RWPE1 (cell line): Measurements from ENCODE around the gene MAPK8.
"Not testable (repeated sequence)": the region's sequence is repeated elsewhere in the genome, so short reads cannot be mapped to it uniquely, and the experiment has no call there.

Source experiments
- CTCF ChIA-PET: fragments of 350-600 bp; sonication (Branson Sonifier 250); formaldehyde crosslinking; extraction: SDS; loops from one replicate; lab custom pipeline; 2021; lab: Yijun Ruan, JAX
- POLR2A ChIA-PET: fragments of 400-600 bp; formaldehyde crosslinking; extraction: SDS; loops from one replicate; lab custom pipeline; 2020; ENCODE audit warnings: antibody characterized with exemption; ENCODE audit not compliant: low non-redundant PET; lab: Yijun Ruan, JAX
- DNase-seq: peaks from one replicate; pipeline ENCODE4 v3.0.0; 2012; ENCODE audit warnings: low spot score
- H3K27ac ChIP-seq: fragments of 450-650 bp; 2 replicates; pipeline ENCODE4 v1.5.1; 2017
- TF ChIP-seq, protein P1 (sequence below): fragments of 450-650 bp; conservative IDR thresholded peaks from 2 replicates; pipeline ENCODE4 v1.5.1; 2017; ENCODE audit warnings: low read depth, mild to moderate bottlenecking

Gene MAPK8

DNA sequence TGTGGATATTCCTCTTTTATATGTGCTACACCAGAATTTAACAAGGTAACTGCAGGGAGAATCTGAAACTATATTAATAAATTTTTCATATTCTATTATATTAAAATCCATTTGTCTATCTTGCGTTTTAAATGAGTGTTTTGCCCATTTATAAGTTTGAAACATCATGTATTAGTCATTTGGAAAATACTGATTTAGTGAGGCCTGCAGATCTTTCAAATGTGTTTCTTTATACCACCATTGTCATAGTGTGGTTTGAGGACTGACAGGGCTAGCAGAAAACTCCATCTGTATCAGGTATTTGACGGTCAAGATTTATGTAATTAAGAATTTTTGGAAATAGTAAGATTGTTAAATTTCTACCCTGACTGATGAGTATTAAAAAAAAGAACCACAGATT lies 29.3 kb downstream of the MAPK8 start:
- CTCF ChIA-PET: no interaction called here
- no peak overlapping the region for H3K27ac ChIP-seq
- TF ChIP-seq, protein P1, sequence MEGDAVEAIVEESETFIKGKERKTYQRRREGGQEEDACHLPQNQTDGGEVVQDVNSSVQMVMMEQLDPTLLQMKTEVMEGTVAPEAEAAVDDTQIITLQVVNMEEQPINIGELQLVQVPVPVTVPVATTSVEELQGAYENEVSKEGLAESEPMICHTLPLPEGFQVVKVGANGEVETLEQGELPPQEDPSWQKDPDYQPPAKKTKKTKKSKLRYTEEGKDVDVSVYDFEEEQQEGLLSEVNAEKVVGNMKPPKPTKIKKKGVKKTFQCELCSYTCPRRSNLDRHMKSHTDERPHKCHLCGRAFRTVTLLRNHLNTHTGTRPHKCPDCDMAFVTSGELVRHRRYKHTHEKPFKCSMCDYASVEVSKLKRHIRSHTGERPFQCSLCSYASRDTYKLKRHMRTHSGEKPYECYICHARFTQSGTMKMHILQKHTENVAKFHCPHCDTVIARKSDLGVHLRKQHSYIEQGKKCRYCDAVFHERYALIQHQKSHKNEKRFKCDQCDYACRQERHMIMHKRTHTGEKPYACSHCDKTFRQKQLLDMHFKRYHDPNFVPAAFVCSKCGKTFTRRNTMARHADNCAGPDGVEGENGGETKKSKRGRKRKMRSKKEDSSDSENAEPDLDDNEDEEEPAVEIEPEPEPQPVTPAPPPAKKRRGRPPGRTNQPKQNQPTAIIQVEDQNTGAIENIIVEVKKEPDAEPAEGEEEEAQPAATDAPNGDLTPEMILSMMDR: no peak
- POLR2A ChIA-PET: no interaction called here
- no peak for DNase-seq

DNA sequence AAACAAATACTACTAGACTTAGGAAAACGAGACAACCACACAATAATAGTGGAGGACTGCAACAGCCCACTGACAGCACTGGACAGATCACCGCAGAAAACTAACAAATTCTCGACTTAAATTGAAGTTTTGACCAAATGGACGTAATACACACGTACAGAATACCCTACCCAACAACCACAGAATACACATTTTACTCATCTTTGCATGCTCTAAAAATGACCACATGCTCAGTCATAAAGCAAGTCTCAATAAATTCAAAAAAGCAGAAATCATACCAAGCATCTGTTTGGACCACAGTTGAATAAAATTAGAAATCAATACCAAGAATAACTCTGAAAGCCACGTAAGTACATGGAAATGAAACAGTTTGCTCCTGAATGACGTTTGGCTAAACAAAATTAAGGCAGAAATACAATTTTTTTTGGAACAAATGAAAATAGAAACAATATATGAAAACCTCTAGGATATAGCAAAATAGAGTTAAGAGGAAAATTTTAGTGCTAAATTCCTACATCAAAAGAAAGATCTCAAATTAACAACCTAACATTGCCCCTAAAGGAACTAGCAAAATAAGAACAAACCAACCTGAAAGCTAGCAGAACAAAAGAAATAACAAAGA lies 30.6 kb downstream of the MAPK8 start:
- ChIA-PET CTCF (no interaction called here), POLR2A (no interaction called here)
- TF ChIP-seq, protein P1: no peak

DNA sequence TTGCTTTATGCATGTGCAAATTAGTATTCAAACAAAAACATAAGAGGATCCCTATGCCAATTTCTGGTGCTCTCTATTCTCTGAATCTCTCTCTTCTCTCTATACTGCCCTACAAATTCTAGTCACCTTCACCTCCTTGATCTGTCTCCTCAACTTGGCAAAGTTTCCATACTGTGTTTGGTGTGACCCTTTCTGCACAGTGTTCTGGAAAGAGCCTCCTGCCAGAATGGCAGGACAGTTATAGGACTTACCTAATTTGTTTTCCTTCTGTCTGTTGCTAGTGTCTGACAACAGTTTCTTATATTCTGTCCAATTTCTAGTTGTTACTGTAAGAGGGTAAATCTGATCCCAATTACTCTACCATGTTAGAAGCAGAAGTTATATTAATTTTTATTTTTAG lies 34.3 kb downstream of the MAPK8 start:
- H3K27ac ChIP-seq: no peak overlapping the region
- CTCF ChIA-PET: no interaction called here
- TF ChIP-seq, protein P1: no peak
- POLR2A ChIA-PET: no interaction called here
- no peak for DNase-seq

More for the DNA sequence above, 30.6 kb downstream of the MAPK8 start:
- no peak overlapping the region for H3K27ac ChIP-seq
- DNase-seq: no peak

DNA sequence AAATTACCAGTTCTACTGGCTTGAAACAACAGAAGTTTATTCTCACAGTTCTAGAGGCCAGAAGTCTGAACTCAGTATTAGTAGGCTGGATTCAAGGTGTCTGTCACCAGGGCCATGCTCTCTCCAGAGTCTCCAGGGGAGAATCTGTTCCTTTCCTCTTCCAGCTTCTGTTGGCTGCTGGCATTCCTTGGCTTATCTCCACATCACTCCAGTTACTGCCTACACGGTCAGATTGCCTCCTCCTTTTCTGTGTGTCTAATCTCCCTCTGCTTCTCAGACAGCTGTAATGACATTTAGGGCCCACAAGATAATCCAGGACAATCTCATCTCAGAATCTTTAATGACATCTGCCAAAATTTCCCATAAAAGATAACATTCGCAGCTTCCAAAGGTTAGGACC lies 36.6 kb downstream of the MAPK8 start:
- TF ChIP-seq, protein P1: no peak
- ChIA-PET POLR2A (no interaction called here), CTCF (interaction anchor here (0.6 kb wide), 1 partner anchor 1590 kb away, joined by 4 read pairs; no protein-coding TSS in a partner anchor)
- H3K27ac ChIP-seq: no peak overlapping the region
- DNase-seq: no peak

DNA sequence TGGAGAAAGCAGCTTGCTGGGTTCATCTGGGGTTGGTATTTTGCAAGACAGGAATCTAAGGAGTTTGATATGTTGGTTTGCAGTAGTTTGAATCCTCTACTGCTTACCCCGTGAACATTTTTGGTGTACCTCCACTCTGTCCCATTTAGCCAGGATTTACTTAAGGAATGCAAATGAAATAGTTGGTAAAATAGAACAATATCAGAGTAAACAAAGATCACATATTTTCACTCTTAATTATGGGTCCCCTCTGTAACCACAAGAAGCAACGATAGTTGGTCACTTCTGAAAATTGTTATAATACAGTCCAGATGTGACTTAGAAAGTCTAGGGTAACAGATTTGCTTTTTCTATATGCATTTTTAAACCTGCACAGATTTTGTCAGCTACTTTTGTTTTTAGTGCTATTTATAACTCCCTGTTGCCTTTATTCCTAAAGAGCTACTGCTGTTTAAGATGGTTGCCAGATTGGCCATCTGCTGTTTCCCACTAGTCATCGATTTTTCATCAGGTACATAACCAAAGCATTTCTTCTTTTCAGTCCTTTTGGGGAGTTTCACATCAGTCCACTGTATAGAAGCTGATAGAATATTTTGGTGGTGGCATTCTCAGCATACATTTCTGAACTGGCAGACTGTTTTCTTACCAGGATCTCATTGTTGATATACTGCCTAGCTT lies 37.6 kb downstream of the MAPK8 start:
- ChIA-PET CTCF (no interaction called here), POLR2A (no interaction called here)
- DNase-seq: no peak
- TF ChIP-seq, protein P1: no peak
- H3K27ac ChIP-seq: no peak overlapping the region

DNA sequence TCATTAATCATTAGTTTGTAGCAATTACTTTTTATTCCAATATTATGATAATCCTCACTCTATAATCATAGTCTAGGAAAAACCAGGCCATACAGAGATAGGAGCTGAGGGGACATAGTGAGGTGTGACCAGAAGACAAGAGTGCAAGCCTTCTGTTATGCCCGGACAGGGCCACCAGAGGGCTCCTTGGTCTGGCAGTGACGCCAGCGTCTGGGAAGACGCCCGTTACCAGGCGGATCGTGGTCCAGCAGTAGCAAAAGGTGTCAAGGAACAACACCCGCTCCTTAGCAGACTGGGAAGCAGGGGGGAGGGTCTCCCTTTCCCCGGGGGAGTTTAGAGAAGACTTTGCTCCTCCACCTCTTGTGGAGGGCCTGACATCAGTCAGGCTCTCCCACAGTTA lies 39.8 kb downstream of the MAPK8 start:
- CTCF ChIA-PET: interaction anchor here (1.1 kb wide), 1 partner anchor 15 kb away, joined by 5 read pairs; no protein-coding TSS in a partner anchor
- DNase-seq, POLR2A ChIA-PET, H3K27ac ChIP-seq: not testable (repeated sequence)

DNA sequence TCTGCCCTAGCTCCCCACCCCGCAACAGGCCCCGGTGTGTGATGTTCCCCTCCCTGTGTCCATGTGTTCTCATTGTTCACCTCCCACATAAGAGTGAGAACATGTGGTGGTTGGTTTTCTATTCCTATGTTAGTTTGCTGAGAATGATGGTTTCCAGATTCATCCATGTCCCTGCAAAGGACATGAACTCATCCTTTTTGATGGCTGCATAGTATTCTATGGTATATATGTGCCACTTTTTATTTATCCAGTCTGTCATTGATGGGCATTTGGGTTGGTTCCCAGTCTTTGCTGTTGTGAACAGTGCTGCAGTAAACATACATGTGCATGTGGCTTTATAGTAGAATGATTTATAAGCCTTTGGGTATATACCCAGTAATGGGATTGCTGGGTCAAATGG lies 41.1 kb downstream of the MAPK8 start:
- H3K27ac ChIP-seq, POLR2A ChIA-PET, CTCF ChIA-PET, DNase-seq: not testable (repeated sequence)

DNA sequence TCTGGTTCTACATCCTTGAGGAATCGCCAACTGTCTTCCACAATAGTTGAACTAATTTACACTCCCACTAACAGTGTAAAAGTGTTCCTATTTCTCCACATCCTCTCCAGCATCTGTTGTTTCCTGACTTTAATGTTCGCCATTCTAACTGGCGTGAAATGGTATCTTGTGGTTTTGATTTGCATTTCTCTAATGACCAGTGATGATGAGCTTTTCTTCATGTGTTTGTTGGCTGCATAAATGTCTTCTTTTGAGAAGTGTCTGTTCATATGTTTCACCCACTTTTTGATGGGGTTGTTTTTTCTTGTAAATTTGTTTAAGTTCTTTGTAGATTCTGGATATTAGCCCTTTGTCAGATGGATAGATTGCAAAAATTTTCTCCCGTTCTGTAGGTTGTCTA lies 41.5 kb downstream of the MAPK8 start:
- DNase-seq, CTCF ChIA-PET, H3K27ac ChIP-seq, POLR2A ChIA-PET: not testable (repeated sequence)
